Endothelial cell of umbilical vein (primary cell): ENCODE results near the gene ZFYVE28.

ENCODE experiments used
- CTCF ChIP-seq, 2 donors: IDR thresholded peaks; 1 replicate in 1 of 2; 2 replicates in 1 of 2; pipeline ENCODE4 v1.5.1; 2011; ENCODE audit warnings: low read length in 2 of 2, mild to moderate bottlenecking in 2 of 2, moderate library complexity in 2 of 2, control low read depth in 1 of 2, inconsistent platforms in 1 of 2, low read depth in 1 of 2; ENCODE audit not compliant: insufficient read depth in 1 of 2; ENCODE audit errors: extremely low read depth in 1 of 2
- EZH2 ChIP-seq: IDR thresholded peaks from 2 replicates; pipeline ENCODE4 v1.6.1; 2012; ENCODE audit warnings: borderline replicate concordance, low read depth, mild to moderate bottlenecking, moderate library complexity, low read length, inconsistent platforms; ENCODE audit not compliant: severe bottlenecking
- FOS ChIP-seq: IDR thresholded peaks from 2 replicates; pipeline ENCODE4 v1.6.1; 2011; ENCODE audit warnings: mild to moderate bottlenecking, low read length, moderate library complexity, borderline replicate concordance; ENCODE audit not compliant: insufficient read depth
- GATA2 ChIP-seq: IDR thresholded peaks from 2 replicates; pipeline ENCODE4 v1.7.0; 2011; ENCODE audit warnings: low read depth, mild to moderate bottlenecking, moderate library complexity, mixed read lengths, low read length; ENCODE audit not compliant: insufficient read length, insufficient read depth
- JUN ChIP-seq: IDR thresholded peaks from 2 replicates; pipeline ENCODE4 v1.6.1; 2011; ENCODE audit warnings: borderline replicate concordance, low read depth; ENCODE audit not compliant: insufficient read length, insufficient read depth
- MAX ChIP-seq: IDR thresholded peaks from 2 replicates; pipeline ENCODE4 v1.6.1; 2011; ENCODE audit not compliant: insufficient read depth, insufficient read length
- MYC ChIP-seq: IDR thresholded peaks from one replicate; pipeline ENCODE4 v1.6.1; 2011; ENCODE audit warnings: mild to moderate bottlenecking, low read depth, low read length
- POLR2A ChIP-seq: IDR thresholded peaks from 2 replicates; pipeline ENCODE4 v1.6.1; 2012; ENCODE audit warnings: low read depth, mild to moderate bottlenecking, control low read depth, low read length
- POLR2AphosphoS5 ChIP-seq: IDR thresholded peaks from 2 replicates; pipeline ENCODE4 v1.6.1; 2012; ENCODE audit warnings: low read depth, mild to moderate bottlenecking, control low read depth, low read length, moderate library complexity; ENCODE audit not compliant: insufficient read depth

- TF ChIP-seq CTCF (IDR thresholded peaks at IDR 0.05; ENCODE audit: extremely low read depth in 1 of 2, insufficient read depth in 1 of 2, low read depth in 1 of 2, low read length in 2 of 2) (no peak), POLR2A (no peak), EZH2 (no peak), GATA2 (no peak), JUN (no peak), POLR2AphosphoS5 (no peak), MAX (no peak), FOS (no peak), MYC (no peak)
Measured at GRCh38 chr4:2269206-2269531, 149.3 kb downstream of the ZFYVE28 start.
